GM21786 (cell line): ENCODE measurements around the gene ZSCAN21.

Source experiments
- ATAC-seq: cut with Tn5 transposase; IDR thresholded peaks from one replicate; pipeline ENCODE4 v1.9.1; 2021; ENCODE audit not compliant: unreplicated experiment

Gene ZSCAN21

GRCh38 chr7:100024020-100024619 lies 25.5 kb upstream of the ZSCAN21 start:
- no peak for ATAC-seq

DNA sequence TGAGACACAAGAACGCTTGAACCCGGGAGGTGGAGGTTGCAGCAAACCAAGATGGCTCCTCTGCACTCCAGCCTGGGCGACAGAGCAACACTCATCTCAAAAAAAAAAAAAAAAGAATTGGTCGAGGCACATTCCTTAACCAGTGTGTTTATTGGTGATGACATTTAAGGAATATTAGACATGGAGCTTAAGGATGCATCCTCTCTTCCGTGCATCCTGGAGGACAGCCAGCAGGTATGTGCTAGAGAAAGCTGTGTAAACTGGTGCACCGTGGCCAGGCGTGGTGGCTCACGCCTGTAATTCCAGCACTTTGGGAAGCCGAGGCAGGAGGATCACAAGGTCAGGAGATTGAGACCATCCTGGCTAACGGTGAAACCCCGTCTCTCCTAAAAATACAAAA lies 22.4 kb upstream of the ZSCAN21 start:
- no peak for ATAC-seq

DNA sequence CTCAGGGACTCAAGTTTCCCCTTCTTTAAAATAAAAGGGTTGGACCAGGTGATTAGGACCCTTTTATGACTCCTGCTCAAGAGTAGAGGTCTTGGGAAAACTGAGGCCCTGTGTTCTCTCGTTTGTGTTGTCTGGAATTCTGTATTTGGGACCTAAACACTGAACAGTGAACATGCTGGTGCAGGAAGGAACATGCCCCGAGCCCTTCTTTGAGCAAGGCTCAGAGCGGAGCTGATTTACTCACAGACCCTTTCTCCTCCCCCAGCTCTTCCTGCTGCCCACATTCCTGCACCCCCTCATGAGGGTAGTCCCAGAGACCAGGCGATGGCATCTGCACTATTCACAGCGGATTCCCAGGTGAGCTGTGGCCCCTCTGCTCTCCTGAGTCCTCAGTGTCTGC lies 20.0 kb upstream of the ZSCAN21 start:
- no peak for ATAC-seq

GRCh38 chr7:100033526-100033925 lies 16.0 kb upstream of the ZSCAN21 start:
- ATAC-seq, result no peak

DNA sequence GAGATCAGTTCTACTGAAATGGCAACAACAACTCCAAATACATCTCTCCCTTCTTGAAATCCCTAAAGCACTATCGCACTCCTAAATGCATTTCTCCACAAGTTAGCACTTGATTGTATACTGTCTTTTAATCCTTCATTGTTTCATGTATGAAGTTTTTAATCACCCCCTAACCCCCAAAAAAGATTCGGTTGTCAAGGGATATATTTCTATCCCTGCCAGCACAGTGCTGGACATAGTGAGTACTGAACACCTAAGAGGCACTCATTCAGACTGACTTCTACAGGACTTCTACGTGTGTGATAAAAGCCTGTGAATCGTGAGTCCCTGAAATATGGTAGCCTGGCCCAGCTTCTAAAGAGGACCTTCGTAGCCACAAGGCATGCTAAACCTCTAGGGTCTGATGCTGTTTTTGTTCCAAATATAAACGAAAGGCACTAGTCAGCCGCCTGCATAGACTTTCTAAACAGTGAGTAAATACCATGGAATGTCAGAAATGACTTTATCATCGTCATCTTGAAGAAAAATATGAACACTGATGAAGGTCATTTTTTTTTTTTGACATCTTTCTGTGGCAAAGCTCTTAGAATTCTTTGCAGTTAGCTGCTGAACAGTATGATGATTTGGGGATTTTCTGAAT lies 14.6 kb upstream of the ZSCAN21 start:
- no peak for ATAC-seq

- ATAC-seq, result no peak
These were observed 13.7 kb upstream of the ZSCAN21 start for GRCh38 chr7:100035876-100036275.

- ATAC-seq, result no peak
These were observed 11.2 kb upstream of the ZSCAN21 start for GRCh38 chr7:100038326-100038725.

DNA sequence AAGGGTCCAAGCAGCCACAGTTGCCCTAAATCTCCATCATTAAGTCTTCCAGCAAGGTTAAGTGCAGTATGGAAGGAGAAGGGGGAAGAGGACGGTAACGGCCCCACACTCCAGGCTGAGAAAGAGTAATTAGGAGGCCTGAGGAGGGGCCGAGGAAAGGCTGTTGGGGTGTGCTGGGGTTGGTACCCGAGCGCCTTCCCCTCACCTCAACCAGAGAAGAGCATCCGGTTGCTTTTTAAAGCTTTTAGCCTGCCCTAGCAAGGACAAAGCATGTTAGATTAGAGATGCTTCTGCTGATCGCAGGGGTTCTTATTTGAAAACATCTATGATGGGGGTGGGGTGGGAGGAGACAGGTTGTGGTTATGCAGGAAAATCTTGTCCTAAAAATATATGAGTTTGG lies 9.0 kb upstream of the ZSCAN21 start:
- no peak for ATAC-seq

DNA sequence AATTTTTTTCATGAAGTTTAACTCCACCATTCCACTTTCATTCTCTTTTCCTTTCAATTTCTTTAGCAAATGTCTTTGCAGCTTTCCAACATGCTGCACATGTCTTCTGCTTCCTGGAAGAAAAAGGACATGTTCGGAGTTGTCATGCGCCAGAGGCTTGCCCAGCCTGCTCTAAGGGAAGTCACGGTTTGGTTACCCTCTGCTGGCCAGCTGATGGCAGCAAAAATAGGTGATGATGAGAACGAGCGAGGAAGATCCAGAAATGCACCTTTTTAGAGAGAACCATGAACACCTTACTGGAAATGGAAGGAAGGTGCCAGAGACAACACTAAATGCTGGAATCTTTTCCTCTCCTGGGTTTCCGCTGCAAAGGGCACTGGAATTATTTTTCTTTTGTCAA lies 4.9 kb upstream of the ZSCAN21 start:
- no peak for ATAC-seq

GRCh38 chr7:100048680-100049079 lies 894 bp upstream of the ZSCAN21 start:
- ATAC-seq, result no peak

- no peak for ATAC-seq
These were observed 2.0 kb downstream of the ZSCAN21 start for GRCh38 chr7:100051611-100052010.

- no peak for ATAC-seq
These were observed 3.6 kb downstream of the ZSCAN21 start for GRCh38 chr7:100053215-100053614.

DNA sequence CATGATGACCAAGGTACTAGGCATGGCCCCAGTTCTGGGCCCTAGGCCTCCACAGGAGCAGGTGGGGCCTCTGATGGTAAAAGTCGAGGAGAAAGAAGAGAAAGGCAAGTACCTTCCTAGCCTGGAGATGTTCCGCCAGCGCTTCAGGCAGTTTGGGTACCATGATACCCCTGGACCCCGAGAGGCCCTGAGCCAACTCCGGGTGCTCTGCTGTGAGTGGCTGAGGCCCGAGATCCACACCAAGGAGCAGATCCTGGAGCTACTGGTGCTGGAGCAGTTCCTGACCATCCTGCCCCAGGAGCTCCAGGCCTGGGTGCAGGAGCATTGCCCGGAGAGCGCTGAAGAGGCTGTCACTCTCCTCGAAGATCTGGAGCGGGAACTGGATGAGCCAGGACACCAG lies 7.4 kb downstream of the ZSCAN21 start:
- ATAC-seq, result no peak

GRCh38 chr7:100059251-100059739 lies 9.7 kb downstream of the ZSCAN21 start:
- ATAC-seq, result no peak

DNA sequence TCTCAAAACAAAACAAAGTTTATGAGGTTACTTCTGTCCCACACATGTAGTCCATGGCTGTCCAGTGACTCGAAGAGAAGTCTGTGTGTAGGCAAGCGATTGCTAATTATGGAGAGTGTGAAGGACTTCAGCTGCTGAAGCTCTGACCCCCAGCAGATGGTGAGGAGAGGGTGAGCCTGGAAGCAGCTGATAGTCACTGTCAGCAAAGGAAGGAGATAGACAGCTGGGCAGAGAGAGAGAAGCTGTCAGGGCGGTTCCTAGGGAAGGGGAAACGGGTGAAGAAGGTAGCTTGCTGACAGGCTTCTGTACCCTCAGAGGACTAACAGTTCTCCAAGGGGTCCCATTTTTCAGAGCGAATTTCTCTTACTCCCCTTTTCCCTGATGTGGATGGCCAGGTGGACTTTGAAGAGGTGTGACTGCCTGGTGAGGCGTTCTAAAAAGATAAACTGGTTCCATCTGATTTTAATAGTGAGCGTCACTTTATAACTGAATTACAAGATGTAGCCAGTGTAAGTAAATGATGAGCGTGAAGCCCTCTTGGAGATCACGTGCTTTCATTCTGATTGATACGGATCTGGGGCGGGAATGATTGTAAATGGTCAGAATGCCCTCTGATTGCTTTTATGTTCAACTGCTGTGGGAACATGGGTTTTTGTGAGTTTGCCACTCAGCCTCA lies 12.1 kb downstream of the ZSCAN21 start:
- ATAC-seq, result no peak

GRCh38 chr7:100063376-100063775 lies 13.8 kb downstream of the ZSCAN21 start:
- no peak for ATAC-seq

DNA sequence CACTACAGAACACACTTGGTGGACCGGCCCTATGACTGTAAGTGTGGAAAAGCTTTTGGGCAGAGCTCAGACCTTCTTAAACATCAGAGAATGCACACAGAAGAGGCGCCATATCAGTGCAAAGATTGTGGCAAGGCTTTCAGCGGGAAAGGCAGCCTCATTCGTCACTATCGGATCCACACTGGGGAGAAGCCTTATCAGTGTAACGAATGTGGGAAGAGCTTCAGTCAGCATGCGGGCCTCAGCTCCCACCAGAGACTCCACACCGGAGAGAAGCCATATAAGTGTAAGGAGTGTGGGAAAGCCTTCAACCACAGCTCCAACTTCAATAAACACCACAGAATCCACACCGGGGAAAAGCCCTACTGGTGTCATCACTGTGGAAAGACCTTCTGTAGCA lies 14.6 kb downstream of the ZSCAN21 start:
- no peak for ATAC-seq

DNA sequence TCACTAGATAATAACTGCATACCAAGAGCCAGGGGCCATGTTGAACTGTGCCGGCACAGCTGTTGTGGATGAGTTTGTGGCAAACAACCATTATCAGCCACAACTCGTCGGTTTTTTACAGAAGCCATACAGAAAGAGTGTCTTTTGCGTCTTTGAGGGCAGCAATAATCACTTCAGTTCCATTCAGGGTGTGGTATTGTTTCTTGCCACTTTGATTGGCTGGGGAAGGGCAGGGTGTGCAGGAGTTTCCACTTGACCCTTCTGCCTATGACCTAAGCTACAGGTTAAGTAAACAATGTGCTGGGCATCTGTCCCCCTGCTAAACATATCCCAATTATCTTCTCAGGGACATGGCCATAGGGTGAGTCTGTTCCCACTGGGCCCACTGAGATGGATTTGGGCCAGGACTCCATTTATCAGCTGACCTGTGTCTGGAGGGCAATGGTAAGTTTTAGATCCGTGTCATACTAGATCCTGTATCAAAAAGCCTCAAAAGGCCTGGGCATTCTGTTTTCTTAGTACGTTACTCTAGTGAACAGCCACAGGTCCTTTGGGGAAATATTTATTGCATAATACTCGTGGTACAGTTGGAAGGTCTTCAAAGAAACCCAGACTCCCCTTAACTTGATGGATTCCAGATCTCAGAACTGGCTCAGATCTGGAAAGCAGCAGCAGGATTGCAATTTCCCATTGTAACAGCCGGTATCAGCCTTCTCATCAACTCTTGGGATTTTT lies 16.0 kb downstream of the ZSCAN21 start:
- ATAC-seq, result no peak

DNA sequence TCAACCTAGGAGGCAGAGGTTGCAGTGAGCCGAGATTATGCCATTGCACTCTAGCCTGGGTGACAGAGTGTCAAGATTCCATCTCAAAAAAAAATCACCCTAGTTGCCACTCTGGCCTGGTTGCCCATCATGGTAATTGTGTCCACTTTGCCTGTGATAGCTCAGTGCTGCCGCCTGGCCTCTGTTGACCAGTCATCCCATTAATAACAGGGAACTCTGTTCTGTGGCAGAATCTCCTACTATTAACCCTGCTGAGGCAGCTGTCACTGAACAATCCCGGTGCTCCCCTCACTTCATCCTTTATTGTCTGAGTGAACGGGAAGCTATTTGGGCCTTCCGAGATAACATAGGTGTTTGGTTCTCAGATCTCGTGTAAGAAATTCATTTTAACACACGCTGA lies 17.4 kb downstream of the ZSCAN21 start:
- no peak for ATAC-seq

GRCh38 chr7:100069991-100070390 lies 20.4 kb downstream of the ZSCAN21 start:
- no peak for ATAC-seq

DNA sequence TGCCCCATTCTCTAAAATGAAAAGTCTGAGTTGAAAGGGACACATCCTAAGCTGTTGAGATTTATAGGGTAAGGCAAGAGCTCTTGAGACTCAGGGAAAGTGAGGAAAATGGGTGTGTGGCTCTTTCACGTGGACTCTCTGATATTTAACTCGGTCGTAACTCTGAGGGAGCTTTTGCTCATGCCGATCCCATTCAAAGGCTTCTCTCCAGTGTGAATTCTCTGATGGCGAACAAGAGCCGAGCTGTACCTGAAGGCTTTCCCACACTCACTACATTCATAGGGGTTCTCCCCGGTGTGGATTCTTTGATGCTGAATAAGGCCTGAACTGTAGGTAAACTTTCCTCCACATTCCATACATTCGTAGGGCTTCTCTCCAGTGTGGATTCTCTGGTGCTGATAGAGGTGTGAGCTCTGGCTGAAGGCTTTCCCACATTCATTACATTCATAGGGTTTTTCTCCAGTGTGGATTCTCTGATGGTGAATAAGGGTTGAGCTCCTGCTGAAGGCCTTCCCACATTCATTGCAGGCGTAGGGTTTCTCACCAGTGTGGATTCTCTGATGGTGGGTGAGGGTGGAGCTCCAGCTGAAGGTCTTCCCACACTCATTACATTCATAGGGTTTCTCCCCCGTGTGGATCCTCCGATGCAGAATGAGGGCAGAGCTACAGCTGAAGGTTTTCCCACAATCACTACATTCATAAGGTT lies 21.6 kb downstream of the ZSCAN21 start:
- no peak for ATAC-seq
